Activated T-helper 1 cell treated with anti-CD3 and anti-CD28 coated beads, Interleukin-2, amount 50 U/mL, for 16 hours (primary cell): ENCODE results near the gene USP8.
"Not testable (repeated sequence)": the region's sequence is repeated elsewhere in the genome, so short reads cannot be mapped to it uniquely, and the experiment has no call there.

Source experiments
- DNase-seq, 2 donors: peaks; one replicate each; pipeline ENCODE4 v3.0.0-alpha.2; 2020; ENCODE audit warnings: low read depth in 1 of 2, low spot score in 1 of 2

The USP8 gene

DNA sequence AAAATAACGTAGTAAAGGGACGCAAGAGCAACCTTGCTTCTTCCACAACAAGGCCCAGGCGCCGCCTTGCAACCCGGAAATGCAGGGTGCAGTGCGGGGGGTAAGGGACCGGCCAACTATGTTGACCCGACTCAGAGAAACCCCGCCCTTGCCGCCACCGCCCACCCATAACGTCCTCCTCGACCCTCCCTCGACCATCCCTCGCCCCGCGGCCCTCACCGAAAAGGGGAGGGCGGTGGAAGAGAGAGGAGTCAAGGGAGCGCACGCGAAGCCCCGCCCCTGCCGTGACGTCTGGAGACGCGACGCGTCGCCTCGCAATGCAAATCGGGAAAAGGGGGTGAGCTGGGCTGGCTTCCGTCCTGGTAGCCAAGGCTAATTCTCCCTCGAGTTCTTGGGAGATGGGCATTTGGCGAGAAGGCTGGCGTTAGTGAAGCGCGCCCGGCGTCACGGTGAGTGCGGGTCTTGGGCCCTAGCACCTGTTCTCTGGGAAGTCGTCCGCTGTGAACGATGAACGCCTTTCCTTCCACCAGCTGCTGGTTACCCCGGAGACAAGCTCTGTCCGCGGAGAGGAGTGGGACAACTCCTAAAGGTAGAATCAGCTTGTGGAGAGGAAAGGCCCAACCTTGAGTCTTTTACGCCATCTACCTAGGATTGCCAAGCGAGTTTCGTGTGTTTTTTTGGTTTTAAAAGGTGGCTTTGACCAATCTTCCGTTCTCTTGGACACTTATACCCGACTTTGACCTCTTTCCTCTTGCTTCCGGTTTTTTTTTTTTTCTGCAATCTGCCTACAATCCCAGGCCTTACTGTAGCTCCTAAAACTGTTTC, at the start of gene USP8:
TSS of gene USP8 (plus strand) at position 340 of the 825 bp plus-strand sequence. CDS start 14,669 bp downstream, outside the sequence.
- peak; percentile 83 to 86 for DNase-seq

DNA sequence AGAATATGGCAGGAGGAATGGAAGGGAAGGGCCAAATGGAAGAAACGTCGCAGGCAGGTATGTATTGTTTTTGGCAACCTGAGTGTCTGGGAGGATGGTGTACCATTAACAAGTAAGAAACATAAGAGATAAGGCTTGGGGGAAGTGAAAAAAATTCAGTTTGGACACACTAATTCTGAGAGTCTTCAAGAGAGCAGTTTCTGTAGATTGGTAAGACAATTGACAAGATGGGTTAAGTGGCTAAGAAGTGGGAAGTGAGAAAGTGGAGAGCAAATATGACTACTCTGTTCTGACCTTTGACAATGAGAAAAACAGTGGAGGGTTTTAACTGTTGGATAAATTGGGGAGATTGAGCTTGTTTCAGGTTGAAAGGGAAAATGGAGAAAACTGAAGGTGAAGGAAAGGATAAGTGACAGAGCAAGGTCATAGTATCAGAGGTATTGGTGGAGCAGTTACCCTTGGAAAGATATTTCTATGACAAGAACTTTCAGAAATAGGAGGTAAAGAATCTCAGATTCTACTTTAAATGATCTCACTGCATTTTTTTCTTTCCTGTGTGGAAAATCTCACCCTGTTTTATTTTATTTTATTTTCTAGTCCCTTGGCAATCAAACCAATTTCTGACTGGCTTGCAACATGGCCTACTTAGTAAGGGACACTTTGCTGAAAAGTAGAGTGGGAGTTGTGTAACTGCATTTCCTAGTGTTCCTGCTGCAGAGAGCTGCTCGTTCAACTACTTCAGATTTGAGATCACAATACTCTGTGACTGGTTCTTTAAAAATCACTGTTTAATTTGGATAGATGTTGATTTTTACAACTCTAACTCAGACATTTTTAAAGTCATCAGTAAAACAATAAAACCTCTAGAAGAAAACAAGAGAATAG, 46.1 kb upstream of the USP8 start:
- no peak for DNase-seq

DNA sequence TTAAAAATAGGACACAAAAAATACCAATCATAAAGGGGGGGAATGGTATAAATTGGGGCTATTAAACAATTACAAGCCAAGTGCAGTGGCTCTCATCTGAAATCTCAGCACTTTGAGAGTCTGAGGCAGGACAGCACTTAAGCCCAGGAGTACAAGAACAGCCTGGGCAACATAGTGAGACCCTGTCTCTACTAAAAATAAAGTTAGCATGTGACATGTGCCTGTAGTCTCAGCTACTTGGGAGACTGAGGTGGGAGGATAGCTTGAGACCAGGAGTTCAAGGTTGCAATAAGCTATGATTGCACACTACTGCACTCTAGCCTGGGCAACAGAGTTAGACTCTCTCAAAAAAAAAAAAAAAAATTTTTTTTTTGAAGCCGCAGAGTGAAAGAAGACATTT, 45.4 kb upstream of the USP8 start:
- DNase-seq, result no peak

DNA sequence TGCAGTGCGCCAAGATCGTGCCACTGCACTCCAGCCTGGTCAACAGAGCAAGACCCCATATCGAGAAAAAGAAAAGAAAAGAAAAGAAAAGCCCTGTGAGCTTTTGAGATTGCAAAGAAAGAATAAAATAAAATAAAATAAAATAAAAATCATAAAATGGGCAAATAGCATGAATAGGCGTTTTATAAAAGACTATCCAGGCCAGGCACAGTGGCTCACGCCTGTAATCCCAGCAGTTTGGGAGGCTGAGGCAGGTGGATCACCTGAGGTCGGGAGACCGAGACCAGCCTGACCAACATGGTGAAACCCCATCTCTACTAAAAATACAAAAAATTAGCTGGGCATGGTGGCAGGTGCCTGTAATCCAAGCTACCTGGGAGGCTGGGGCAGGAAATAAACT, 44.8 kb upstream of the USP8 start:
- not testable (repeated sequence) for DNase-seq

DNA sequence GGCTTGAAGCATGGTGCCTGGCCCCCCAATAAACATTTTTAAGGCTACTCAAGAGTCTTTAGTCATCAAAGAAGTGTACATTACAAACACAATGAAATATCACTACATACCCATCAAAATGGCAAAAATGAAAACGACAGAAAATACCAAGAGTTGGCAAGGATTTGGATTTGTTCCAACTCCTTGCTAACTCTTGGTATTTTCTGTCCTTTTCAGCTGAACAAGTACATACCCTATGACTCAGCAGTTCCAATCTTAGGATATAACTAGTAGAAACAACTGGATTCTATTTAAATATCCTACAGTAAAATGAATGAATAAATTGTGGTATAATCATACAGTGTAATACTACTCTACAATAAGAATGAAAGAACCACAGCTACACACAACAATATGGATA, 44.1 kb upstream of the USP8 start:
- DNase-seq, result no peak

DNA sequence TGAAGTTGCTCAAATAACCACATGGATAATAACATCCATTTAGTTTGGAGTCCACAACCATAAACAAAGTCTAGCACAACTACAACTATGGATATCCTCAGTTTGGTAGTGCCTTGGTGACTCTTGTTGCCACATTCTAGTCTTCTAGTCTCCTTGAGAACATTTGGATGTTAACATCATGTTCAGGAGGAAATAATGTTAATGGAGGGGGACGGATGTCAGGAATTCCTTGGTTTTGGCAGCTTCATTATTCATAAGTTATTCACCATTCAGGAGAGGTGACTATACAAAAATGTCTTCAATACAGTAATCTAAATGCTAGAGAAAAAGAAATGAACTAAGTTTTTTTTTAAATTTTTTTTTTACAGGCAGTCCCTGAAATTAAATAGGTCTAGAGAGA, 42.8 kb upstream of the USP8 start:
- DNase-seq, result no peak

DNA sequence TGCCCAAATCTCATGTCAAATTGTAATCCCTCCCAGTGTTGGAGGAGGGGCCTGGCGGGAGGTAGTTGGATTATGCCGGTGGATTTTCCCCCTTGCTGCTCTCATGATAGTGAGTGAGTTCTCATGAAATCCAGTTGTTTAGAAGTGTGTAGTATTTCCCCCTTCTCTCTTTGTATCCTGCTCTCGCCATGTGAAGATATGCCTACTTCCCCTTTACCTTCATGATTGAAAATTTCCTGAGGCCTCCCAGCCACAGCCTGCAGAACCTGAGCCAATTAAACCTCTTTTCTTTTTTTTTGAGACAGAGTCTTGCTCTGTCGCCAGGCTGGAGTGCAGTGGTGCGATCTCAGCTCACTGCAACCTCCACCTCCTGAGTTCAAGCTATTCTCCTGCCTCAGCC, 41.8 kb upstream of the USP8 start:
- DNase-seq, result not testable (repeated sequence)

DNA sequence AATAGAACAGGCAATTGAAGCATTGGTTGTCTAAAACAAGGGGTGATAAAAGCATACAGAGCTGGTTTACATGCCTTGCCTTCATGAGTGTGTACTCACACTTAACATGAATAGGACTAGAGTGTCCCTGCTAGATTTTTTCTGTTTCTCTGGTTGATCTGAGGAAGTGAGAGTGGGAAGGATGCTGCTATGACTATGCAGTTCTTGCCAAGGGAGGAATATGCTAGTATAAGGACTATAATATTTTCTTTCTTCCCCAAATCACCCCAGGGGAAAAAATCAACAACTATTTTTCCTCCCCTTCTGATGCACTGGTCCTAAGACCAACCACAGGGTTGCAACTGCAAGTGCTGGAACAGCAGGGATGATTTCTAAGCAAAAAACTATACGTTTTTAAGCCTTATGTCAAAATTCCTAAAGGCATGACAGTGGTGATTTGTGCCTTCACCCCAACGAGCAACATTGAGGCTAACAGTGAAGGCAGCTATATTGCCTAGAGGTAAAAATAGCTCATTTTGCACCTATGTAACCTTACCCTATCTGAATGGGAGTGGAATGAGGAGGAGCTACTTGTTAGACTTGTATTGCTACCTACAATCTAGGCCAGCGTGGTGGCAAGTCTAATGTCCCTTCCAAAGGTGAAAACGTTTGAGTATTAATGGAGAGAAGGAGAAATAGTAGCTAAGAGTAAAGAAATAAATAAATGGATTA, 33.5 kb upstream of the USP8 start:
- no peak for DNase-seq

DNA sequence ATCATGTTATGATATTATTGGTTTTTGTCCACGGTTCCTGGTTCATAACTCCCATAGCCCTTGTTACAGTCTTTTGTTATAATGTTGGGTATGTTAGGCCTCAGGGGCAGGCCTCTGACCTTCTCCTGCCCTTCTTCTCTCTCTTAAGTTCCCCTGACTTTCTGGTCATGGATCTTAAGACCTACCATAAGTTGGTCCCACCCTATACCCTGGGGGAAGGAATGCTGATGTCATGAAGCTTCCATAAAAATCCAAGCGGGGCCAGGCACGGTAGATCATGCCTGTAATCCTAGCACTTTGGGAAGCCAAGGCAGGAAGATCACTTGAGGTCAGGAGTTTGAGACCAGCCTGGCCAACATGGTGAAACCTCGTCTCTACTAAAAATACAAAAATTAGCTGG, 32.6 kb upstream of the USP8 start:
- not testable (repeated sequence) for DNase-seq

DNA sequence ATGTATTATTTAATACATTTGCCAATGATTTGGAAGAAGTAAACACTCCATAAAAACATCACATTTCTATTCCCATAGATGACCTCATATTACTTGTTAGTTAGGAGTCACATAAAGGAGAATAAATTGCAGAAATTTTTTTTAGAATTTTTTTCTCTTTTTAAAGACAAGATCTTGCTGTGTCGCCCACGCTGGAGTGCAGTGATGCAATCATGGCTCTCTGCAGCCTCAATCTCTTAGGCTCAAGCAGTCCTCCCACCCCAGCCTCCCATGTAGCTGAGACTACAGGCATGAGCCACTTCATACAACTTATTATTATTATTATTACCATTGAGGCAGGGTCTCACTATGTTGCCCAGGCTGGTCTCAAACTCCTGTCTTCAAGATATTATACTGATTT, 12.3 kb upstream of the USP8 start:
- no peak for DNase-seq

DNA sequence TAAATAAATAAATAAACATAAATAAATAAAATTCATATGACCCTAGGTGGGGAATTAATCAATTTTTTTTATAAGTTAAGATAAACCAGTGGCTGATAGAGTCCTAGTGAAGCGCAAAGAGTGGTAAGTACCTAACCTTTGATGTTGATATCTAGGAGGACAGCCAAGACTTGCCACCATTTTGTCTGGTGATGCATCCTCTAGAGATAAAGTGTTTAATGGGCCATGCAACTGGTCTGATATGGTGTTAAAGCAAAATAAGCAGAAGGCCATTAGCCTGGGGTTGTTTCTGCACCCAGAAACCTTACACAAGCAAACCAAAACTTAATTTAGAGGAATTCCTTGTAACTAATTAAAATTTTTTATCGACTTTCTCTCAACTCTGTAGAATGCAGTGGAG, 9.6 kb upstream of the USP8 start:
- DNase-seq, result no peak

DNA sequence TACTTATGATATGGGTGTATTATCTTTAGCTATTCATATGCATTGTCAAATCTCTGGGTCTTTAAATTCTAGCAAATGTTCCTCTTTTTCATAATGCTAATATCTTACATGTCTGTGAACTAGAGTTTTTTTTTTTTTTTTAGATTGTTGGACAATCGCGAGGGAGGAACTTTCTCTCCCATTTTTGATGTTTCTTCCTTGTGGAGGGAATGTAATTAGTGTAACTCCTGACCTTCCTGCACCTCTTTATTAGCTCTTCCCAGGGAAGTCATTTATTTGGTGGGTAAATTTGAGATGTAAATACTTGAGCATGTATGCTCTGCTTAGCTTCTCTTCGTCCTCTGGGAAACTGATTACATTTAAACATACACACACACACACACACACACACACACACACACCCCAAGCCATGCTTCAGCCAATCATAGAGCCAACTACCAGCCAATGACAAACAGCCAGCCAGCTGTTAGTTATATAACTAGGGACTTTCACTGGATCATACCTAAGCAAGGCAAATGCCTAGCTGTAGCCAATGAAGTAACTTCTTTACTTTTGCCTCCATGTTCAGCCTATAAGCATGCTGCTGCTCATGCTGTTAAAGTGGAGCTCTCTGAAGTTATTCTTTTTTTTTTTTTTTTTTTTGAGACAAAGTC, 8.3 kb upstream of the USP8 start:
- no peak for DNase-seq

DNA sequence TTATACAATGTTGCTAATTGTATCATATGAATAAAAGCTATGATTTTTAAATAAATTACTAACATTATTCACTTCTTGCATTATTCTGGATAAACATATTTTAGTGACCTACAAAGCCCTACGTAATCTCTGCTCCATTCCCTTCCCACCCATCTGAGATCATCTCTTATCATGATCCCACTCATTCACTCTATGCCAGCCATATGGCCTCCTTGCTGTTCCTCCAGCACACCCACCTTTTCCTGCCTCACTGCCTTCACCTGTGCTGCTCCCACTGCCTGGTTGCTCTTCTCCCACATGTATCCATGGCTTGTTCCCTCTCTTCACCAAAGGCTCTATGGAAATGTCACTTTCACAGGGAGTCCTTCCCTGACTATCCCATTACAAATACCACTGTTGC, 7.3 kb upstream of the USP8 start:
- no peak for DNase-seq

DNA sequence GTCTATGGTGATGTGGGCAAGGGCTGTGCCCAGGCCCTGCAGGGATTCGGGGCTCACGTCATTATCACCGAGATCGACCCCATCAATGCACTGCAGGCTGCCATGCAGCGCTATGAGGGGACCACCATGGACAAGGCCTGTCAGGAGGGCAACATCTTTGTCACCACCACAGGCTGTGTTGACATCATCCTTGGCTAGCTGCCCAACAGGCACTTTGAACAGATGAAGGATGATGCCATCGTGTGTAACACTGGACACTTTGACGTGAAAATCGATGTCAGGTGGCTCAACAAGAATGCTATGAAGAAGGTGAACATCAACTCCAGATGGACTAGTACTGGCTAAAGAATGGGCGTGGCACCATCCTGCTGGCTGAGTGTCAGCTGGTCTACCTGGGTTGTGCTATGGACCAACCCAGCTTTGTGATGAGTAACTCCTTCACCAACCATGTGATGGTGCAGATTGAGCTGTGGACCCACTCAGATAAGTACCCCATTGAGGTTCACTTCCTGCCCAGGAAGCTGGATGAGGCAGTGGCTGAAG, 6.1 kb upstream of the USP8 start:
- no peak for DNase-seq

DNA sequence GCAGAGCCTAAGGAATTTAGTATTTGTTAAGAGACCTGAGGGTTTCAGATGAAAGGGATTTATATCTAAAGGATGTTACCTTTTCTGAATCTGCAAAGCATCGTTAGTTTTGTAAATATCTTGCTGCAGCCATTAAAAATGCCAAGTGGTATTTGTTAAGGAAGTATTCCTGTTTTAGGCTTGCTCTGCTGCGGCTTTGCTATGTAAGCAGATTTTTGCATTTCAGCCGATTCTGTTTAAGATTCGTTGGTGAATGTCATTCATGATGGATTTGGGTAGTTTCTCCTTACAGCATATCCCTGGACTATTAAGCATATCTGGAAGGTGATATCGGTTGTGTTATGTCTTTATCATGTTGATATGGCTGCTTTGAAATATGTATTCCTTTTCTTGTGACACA, 1.0 kb downstream of the USP8 start:
- DNase-seq, result no peak

DNA sequence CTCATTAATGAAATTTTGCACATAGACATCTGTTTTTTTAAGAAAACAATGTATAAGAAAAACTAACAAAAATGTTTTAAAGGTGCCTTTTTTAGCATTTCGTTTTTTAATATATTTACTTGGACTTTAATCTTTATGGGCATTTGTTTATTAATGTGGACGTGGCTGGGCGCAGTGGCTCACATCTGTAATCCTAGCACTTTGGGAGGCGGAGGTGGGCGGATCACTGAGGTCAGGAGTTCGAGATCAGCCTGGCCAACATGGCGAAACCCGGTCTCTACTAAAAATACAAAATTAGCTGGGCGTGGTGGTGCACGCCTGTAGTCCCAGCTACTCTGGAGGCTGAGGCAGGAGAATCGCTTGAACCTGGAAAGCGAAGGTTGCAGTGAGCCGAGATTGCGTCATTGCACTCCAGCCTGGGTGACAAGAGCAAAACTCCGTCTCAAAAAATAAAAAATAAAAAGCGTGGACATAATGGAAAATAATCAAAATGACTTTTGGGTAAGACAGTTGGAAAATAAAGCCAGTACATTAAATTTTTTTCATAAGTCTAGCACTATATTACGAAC, 1.6 kb downstream of the USP8 start:
- not testable (repeated sequence) for DNase-seq

DNA sequence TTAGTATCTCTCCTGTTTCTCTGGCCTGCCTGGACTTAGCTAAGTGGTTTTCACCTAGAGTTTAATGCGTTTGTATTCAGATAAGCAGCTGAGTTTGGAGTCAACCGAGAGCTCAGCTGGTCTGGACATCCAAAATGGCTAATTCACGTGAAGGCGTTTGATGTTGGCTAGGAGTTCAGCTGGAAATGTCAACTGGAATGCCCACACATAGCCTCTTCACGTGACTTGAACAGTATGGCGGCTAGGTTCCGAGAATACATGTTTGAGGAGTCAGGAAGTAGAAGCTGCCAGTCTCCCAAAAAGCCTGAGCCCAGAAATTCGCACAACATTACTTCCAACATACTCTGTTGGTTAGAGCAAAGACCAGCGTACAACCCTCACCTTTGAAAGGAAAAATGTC, 2.2 kb downstream of the USP8 start:
- DNase-seq, result no peak

DNA sequence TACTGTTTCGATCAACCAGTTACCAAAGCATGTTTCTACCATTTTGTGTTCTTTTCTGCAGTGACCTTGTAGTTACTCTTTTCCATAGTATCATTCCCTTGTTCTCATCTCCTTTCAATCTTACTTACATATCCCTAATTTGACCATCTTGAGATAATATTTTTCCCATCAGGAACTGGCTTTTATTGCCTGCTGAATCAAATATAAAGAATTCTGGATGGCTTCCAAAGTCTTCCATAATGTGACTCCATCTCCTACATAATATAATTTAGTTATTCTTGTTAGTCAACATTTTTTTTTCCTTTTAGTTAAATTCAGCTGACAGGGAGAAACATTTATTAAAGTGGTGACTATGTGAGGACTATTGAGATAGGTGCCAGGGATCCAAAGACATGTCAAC, 7.0 kb downstream of the USP8 start:
- DNase-seq, result no peak

DNA sequence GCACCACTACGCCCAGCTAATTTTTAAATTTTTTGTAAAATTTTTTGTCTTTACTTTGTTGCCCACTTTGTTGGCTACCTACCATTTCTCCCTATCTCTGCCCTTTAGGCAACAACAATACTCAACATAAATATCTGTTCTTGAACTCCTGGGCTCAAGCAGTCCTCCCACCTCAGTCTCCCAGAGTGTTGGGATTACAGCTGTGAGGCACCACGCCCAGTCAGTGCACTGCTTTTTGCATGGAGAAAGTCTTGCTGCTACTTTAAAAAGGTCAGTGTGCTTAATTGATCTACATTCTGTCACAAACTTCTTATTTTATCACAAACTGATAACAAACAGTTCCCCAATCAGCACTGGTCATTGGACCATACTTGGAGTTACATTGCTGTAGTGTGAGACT, 8.0 kb downstream of the USP8 start:
- DNase-seq, result no peak

DNA sequence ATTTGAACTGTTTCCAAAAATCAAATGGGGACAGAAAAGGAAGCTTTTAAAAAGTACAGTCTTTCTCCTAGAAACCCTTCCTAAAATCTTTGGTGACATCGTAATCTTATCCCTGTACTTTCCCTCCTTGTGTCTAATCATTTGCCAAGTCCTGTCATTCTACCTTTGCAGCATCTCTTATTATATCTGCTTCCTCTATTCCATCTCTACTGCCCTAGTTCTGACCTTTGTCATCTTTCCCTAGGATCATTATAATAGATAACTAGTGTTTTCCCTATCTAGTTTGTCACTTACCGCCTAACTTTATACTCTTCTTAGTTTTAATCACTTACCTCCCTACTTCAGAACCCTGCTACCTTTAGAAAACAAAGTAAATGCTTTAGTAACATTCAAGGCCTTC, 11.6 kb downstream of the USP8 start:
- DNase-seq, result no peak

DNA sequence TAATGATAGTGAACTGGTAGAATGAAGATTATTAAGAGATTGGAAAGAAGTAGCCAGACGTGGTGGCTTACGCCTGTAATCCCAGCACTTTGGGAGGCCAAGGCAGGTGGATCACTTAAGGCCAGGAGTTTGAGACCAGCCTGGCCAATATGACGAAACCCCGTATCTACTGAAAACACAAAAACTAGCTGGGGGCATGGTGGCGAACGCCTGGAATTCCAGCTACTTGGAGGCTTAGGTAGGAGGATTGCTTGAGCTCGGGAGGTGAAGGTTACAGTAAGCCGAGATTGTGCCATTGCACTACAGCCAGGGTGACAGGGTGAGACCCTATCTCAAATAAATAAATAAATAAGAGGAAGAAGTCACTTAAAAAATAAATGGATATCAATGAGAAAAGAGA, 14.0 kb downstream of the USP8 start:
- DNase-seq, result no peak
